NCI-H146 treated with DMSO at 0.1 percent for 48 hours (cell line): Measurements from ENCODE around the gene SERPINB4.
A peak's percentile ranks its signal among the peaks of the same experiment; 100 is the strongest.

Experiments
- DNase-seq: peaks from one replicate; lab custom pipeline; 2025; ENCODE audit not compliant: unreplicated experiment; lab: John Stamatoyannopoulos, UW

Gene SERPINB4

GRCh38 chr18:63637703-63638102 is 6.4 kb downstream of the SERPINB4 start:
- no peak for DNase-seq

- DNase-seq: no peak
These were observed 16.2 kb downstream of the SERPINB4 start for GRCh38 chr18:63627819-63628218.

GRCh38 chr18:63626431-63626830 is 17.6 kb downstream of the SERPINB4 start:
- no peak for DNase-seq

GRCh38 chr18:63624863-63625262 is 19.2 kb downstream of the SERPINB4 start:
- DNase-seq: no peak

DNA sequence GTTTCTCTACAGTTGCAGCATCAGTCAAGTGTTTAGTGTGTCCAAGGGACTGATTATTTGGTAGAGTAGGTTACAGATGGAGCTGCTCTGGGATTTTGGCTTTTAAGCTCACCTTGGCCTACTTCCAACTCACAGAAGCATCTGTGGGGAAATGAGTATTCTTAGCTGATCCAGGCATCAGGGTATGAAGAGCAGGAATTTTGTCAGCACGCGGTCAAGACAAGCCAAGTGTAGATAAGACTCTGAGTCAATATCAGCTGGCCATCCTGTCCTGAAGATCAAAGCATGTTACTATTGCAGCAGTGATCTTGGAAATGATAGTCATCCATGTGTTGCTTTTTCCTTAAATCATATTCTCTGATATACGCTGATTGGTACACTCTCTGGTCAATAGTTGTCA is 24.4 kb downstream of the SERPINB4 start:
- DNase-seq: no peak

- no peak for DNase-seq
These were observed 26.2 kb downstream of the SERPINB4 start for GRCh38 chr18:63617915-63618234.

DNA sequence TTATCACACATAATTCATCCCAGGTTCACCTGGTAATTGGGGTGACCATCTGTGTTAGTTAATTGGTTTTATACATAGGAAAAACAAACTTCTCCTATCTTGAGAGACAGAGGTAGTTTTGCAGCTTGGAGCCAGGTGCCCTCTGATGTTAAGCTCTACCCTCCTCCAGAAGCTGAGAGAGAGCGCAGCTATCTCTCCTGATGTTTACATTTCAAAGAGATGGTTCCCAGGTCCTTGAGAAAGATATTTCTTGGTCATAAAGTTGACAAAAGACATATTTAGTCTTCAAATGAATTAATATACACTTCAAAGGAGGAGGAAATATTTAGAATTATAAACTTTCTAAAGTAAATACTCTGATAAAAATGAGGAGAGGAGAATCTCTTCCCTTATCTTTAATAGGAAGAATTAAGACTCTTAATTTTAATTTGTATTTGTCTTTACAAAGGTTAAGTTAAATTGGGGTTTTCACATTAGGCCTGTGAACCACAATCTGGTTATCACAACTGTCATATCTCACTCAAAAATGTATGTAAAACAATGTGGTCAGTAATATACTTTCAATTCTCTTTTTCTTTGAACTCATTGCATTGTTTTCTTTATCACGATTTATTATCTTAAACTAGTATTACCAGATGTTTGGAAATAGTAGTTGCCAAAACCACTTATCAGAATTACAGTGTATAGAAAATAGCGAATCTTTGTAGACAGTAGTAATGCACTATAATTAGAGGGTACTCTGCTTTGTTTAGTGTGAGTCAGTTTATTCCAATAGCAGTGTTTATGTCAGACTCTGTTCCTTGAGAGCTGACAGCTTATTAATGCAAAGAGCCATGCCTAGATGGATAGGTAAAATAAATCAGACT is 26.8 kb downstream of the SERPINB4 start:
- peak; percentile 8 for DNase-seq

GRCh38 chr18:63613420-63613819 is 30.6 kb downstream of the SERPINB4 start:
- no peak for DNase-seq

DNA sequence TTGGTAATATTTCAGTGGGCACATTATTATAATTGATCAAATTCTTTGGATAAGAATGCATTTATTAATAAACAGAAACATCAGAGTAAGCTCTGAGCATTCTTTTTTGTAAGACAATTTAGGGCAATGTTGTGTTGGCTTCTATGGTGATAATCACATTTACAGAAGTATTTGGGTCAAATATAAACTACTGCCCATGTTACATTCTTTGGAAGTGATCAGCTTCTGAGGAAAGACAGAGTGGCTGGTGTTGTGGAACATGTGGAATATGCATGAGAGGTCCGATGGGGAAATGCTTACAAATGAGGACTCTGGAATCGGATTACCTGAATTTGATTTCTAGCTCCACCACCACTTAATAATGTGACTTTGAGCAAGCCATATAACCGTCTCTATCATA is 37.5 kb downstream of the SERPINB4 start:
- no peak for DNase-seq

GRCh38 chr18:63604791-63605567 is 39.1 kb downstream of the SERPINB4 start:
- DNase-seq: no peak

GRCh38 chr18:63603772-63604171 is 40.3 kb downstream of the SERPINB4 start:
- DNase-seq: no peak

GRCh38 chr18:63603355-63603754 is 40.7 kb downstream of the SERPINB4 start:
- no peak for DNase-seq

GRCh38 chr18:63596964-63597363 is 47.1 kb downstream of the SERPINB4 start:
- DNase-seq: no peak

DNA sequence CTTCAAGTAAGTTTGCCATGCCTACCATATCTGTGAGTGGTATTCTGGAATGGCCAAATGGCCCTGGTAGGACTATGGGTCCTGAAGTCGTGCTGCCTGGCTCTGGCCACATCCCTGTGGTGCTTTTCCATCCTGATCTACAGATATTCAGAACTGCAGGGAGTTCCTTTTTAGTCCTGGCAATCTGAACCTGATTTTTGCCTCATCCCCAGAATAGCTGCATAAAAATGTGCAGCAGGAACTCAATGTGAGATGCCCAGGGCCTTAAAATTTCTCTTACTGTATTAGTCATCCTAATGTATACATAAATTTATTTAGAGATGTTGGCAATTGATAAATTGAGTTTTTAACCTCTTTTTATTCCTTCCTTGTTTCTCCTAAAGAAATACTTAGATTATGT is 51.6 kb downstream of the SERPINB4 start:
- DNase-seq: no peak

DNA sequence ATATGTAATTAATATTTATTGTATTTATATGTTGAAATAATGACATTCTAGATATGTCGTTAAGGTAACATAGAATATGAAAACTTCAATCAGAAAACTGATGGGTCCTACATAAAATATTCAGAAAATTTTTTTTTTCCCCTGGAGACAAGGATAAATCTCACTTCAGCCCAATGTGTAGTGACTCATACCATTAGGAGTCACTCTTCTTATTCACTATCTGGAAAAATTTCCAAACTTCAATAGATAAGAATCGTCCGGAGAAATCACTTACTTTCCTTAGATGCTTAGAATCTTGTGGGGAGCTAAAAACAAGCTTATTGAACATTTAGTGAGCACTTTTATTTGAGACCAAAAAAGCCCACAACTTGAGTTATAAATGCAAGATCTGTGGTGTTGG is 52.3 kb downstream of the SERPINB4 start:
- DNase-seq: no peak

DNA sequence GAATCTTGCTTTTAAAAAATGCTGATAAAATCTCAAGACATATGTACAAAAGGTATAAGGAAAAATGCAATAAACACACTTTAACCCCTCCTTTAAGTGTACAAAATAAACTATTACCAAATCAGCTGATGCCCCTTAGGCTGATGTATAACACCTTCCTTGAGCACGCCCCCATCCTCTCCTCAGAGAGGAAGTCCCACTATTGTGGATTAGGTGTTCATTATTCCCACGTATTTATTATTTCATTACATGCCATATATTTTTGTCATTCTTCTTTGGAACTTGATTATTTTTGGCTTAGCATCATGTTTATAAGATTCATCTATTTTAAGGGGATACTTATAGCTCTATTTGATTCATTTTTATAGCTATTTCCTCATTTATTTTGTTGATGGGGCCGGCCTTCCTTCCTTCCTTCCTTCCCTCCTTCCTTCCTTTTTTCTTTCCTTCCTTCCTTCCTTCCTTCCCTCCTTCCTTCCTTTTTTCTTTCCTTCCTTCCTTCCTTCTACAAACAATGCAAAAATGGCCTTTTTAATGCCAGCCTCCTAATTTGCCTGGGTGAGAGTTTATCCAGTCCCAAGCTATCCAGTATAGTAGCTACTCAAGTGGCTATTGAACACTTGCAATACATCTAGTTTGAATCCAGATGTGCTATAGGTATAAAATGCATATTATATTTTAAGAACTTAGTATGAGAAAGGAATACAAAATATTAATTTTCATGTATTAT is 52.9 kb downstream of the SERPINB4 start:
- DNase-seq: no peak

DNA sequence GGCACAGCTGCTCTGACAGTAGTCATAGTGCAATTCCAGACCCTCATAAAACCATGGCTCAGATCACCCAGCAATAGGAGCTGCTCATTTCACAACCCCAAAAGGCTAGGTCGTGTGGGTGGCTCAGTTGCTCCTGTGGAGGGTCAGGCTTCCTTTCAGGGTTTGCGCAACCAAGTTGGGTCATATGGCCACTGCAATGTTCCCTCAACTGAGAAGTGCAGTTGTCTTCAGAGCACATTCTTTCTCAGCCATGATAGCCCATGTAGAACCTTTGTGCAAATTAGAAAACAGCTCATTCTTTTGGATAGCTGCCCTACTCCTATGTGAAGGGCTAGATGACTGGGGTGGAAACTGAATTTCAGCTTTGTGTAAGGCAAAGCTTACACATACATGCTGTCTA is 53.7 kb downstream of the SERPINB4 start:
- DNase-seq: no peak

DNA sequence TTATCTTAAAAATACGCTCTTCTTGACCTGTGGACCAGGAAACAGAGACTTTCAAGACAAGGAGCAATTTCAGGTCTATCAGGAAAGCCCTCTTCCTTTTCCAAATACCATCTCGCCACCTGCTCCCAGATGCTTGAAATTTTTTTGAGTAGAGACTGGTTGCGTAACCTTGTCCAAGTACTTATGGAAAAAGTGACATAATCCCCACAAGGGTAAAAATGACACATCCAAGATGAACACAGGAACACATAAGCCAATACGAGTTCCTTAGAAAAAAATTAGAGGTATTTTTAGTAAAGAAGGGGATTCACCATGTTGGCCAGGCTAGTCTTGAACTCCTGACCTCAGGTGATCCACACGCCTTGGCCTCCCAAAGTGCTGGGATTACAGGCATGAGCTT is 55.1 kb downstream of the SERPINB4 start:
- DNase-seq: no peak
